Measurements from ENCODE around the gene WDR64.

GRCh38 chr1:241730031-241730430 is 78.0 kb downstream of the WDR64 start:
- TF ChIP-seq POLR2A (IDR thresholded peaks at IDR 0.05) (no peak), CTCF (IDR thresholded peaks at IDR 0.05) (no peak), POLR2AphosphoS5 (IDR thresholded peaks at IDR 0.05) (no peak), EP300 (IDR thresholded peaks at IDR 0.05) (no peak)

Data from upper lobe of left lung (tissue), 4 donors.